ENCODE data around the gene RGL4. TPM values are rescaled to one million over a fixed set of nuclear protein-coding genes. Genes with fewer than 3 reads are reported as not detected.

The RGL4 gene
- total RNA-seq, 4 donors from 2014 or later: 0.27 TPM; not detected in 3

- no peak for ATAC-seq
- no peaks in the 10 kb centered on the region for H3K9me3 ChIP-seq
- peaks cover 0 to 96% of the 10 kb centered on the region in 2 donors for H3K36me3 ChIP-seq
- TF ChIP-seq EP300 (IDR thresholded peaks at IDR 0.05) (no peak), CTCF (IDR thresholded peaks at IDR 0.05) (no peak), POLR2A (IDR thresholded peaks at IDR 0.05) (no peak), POLR2AphosphoS5 (IDR thresholded peaks at IDR 0.05) (no peak)
- H3K4me3 ChIP-seq: no peak overlapping the region
- no peaks in the 10 kb centered on the region for H3K27me3 ChIP-seq
- H3K4me1 ChIP-seq: no peaks in the 10 kb centered on the region
- 50 to 89% methylated on average over 1 to 9 of the region's 19 CpGs for WGBS, 2 donors (ENCODE audit: low coverage in 1 of 2)
- no peak overlapping the region for H3K27ac ChIP-seq
Measured at GRCh38 chr22:23695571-23696325, 4.9 kb downstream of the RGL4 start.

GRCh38 chr22:23696326-23696851 lies 5.6 kb downstream of the RGL4 start:
- ATAC-seq: no peak
- no peaks in the 10 kb centered on the region for H3K9me3 ChIP-seq
- peaks cover 0 to 95% of the 10 kb centered on the region in 2 donors for H3K36me3 ChIP-seq
- no peak overlapping the region for H3K4me3 ChIP-seq
- TF ChIP-seq POLR2AphosphoS5 (IDR thresholded peaks at IDR 0.05) (no peak), EP300 (IDR thresholded peaks at IDR 0.05) (no peak), POLR2A (IDR thresholded peaks at IDR 0.05) (no peak), CTCF (IDR thresholded peaks at IDR 0.05) (no peak)
- H3K27me3 ChIP-seq: no peaks in the 10 kb centered on the region
- 71 to 89% methylated on average over 2 to 6 of the region's 13 CpGs for WGBS, 2 donors (ENCODE audit: low coverage in 1 of 2)
- no peak overlapping the region for H3K27ac ChIP-seq
- no peaks in the 10 kb centered on the region for H3K4me1 ChIP-seq

GRCh38 chr22:23697031-23697970 lies 6.5 kb downstream of the RGL4 start:
- H3K27me3 ChIP-seq: no peaks in the 10 kb centered on the region
- peaks cover 0 to 97% of the 10 kb centered on the region in 2 donors for H3K36me3 ChIP-seq
- no peaks in the 10 kb centered on the region for H3K4me1 ChIP-seq
- 80 to 100% methylated on average over 1 of the region's 11 CpGs for WGBS, 2 donors (ENCODE audit: low coverage in 1 of 2)
- no peak overlapping the region for H3K4me3 ChIP-seq
- H3K9me3 ChIP-seq: no peaks in the 10 kb centered on the region
- no peak for ATAC-seq
- H3K27ac ChIP-seq: no peak overlapping the region
- TF ChIP-seq CTCF (IDR thresholded peaks at IDR 0.05): no peak
- TF ChIP-seq EP300 (IDR thresholded peaks at IDR 0.05): no peak
- no peak for TF ChIP-seq POLR2A (IDR thresholded peaks at IDR 0.05)
- TF ChIP-seq POLR2AphosphoS5 (IDR thresholded peaks at IDR 0.05): no peak

GRCh38 chr22:23698094-23698493 lies 7.3 kb downstream of the RGL4 start:
- Histone ChIP-seq H3K4me3 (no peak overlapping the region), H3K27ac (no peak overlapping the region), H3K9me3 (no peaks in the 10 kb centered on the region), H3K36me3 (peaks cover 0 to 97% of the 10 kb centered on the region in 2 donors), H3K4me1 (no peaks in the 10 kb centered on the region), H3K27me3 (no peaks in the 10 kb centered on the region)
- 57 to 84% methylated on average over 3 of the region's 4 CpGs for WGBS, 2 donors (ENCODE audit: low coverage in 1 of 2)
- TF ChIP-seq CTCF (IDR thresholded peaks at IDR 0.05) (no peak), POLR2A (IDR thresholded peaks at IDR 0.05) (no peak), EP300 (IDR thresholded peaks at IDR 0.05) (no peak), POLR2AphosphoS5 (IDR thresholded peaks at IDR 0.05) (no peak)
- no peak for ATAC-seq
